ENCODE results near the gene TMPRSS15.
"Not testable (repeated sequence)": the region's sequence is repeated elsewhere in the genome, so short reads cannot be mapped to it uniquely, and the experiment has no call there.

Gene TMPRSS15

GRCh38 chr21:18403735-18404450 lies at the start of gene TMPRSS15:
Gene TMPRSS15 (minus strand): TSS chr21:18403785. CDS start chr21:18403622, 163 bp downstream.
- DNase-seq: no peak

- no peak for DNase-seq
Measured at GRCh38 chr21:18451670-18452069, 48.1 kb upstream of the TMPRSS15 start.

- DNase-seq: no peak
Measured at GRCh38 chr21:18449605-18450550, 46.3 kb upstream of the TMPRSS15 start.

- no peak for DNase-seq
Measured at GRCh38 chr21:18443701-18444100, 40.1 kb upstream of the TMPRSS15 start.

GRCh38 chr21:18443085-18443484 lies 39.5 kb upstream of the TMPRSS15 start:
- no peak for DNase-seq

GRCh38 chr21:18430341-18430740 lies 26.8 kb upstream of the TMPRSS15 start:
- no peak for DNase-seq

- peak in 1 of 58 donors; percentile 1 for DNase-seq
Measured at GRCh38 chr21:18424276-18424675, 20.7 kb upstream of the TMPRSS15 start.

- DNase-seq: no peak
Measured at GRCh38 chr21:18417141-18417790, 13.7 kb upstream of the TMPRSS15 start.

- no peak for DNase-seq
Measured at GRCh38 chr21:18411565-18411964, 8.0 kb upstream of the TMPRSS15 start.

- DNase-seq: no peak
Measured at GRCh38 chr21:18409579-18409978, 6.0 kb upstream of the TMPRSS15 start.

- DNase-seq: no peak
Measured at GRCh38 chr21:18398843-18399242, 4.7 kb downstream of the TMPRSS15 start.

GRCh38 chr21:18387994-18388393 lies 15.6 kb downstream of the TMPRSS15 start:
- no peak for DNase-seq

GRCh38 chr21:18384771-18385170 lies 18.8 kb downstream of the TMPRSS15 start:
- DNase-seq: no peak

- not testable (repeated sequence) for DNase-seq
Measured at GRCh38 chr21:18382934-18383619, 20.5 kb downstream of the TMPRSS15 start.

GRCh38 chr21:18382141-18382540 lies 21.4 kb downstream of the TMPRSS15 start:
- no peak for DNase-seq

GRCh38 chr21:18373606-18374005 lies 30.0 kb downstream of the TMPRSS15 start:
- DNase-seq: no peak

- DNase-seq: no peak
Measured at GRCh38 chr21:18370301-18370700, 33.3 kb downstream of the TMPRSS15 start.

GRCh38 chr21:18369115-18369514 lies 34.5 kb downstream of the TMPRSS15 start:
- DNase-seq: no peak

- DNase-seq: no peak
Measured at GRCh38 chr21:18368205-18368604, 35.4 kb downstream of the TMPRSS15 start.

- no peak for DNase-seq
Measured at GRCh38 chr21:18356801-18357200, 46.8 kb downstream of the TMPRSS15 start.

GRCh38 chr21:18354947-18355346 lies 48.6 kb downstream of the TMPRSS15 start:
- DNase-seq: no peak

Measured in anterior cingulate cortex (tissue), 58 donors.